SU-DHL-6 (cell line): ENCODE results near the gene MAP7.

Source experiments
- H2AFZ ChIP-seq: fragments of 200-600 bp; sonication (generic); 2 replicates; pipeline ENCODE4 v1.6.1; 2014; ENCODE audit warnings: low read depth, mild to moderate bottlenecking, moderate library complexity, mixed read lengths, antibody characterized with exemption, low read length; ENCODE audit not compliant: severe bottlenecking
- H3F3A ChIP-seq: fragments of 200-600 bp; shearing (Covaris generic); 2 replicates; pipeline ENCODE4 v1.6.0; 2016; ENCODE audit warnings: antibody characterized with exemption, mild to moderate bottlenecking; ENCODE audit not compliant: insufficient read depth
- H3K27ac ChIP-seq: fragments of 200-600 bp; sonication (generic); 2 replicates; pipeline ENCODE4 v1.5.1; 2016; ENCODE audit warnings: low read depth, mild to moderate bottlenecking, low read length, moderate library complexity, mixed read lengths
- H3K27me3 ChIP-seq: fragments of 200-600 bp; sonication (generic), shearing (Covaris generic); 2 replicates; pipeline ENCODE4 v1.6.0; 2014; ENCODE audit warnings: mild to moderate bottlenecking, low read length
- H3K36me3 ChIP-seq: fragments of 200-600 bp; sonication (generic); 2 replicates; pipeline ENCODE4 v1.6.1; 2014; ENCODE audit warnings: mild to moderate bottlenecking, low read length, mixed read lengths
- H3K4me2 ChIP-seq: fragments of 300-600, 200-600 bp; shearing (Covaris generic), sonication (generic); 2 replicates; pipeline ENCODE4 v1.6.0; 2014; ENCODE audit warnings: low read length, low read depth, mild to moderate bottlenecking; ENCODE audit not compliant: poor library complexity, severe bottlenecking
- H3K4me3 ChIP-seq: fragments of 200-600 bp; sonication (generic); 2 replicates; pipeline ENCODE4 v1.5.1; 2014; ENCODE audit warnings: antibody characterized with exemption, low read length, mild to moderate bottlenecking, mixed read lengths; ENCODE audit not compliant: insufficient read depth, poor library complexity, severe bottlenecking
- H3K79me2 ChIP-seq: fragments of 200-600 bp; sonication (generic); 2 replicates; pipeline ENCODE4 v1.6.1; 2014; ENCODE audit warnings: mild to moderate bottlenecking, low read length, moderate library complexity; ENCODE audit not compliant: insufficient read depth
- H3K9ac ChIP-seq: fragments of 200-600 bp; sonication (generic); 2 replicates; pipeline ENCODE4 v1.7.0; 2014; ENCODE audit warnings: mild to moderate bottlenecking, low read length
- H3K9me2 ChIP-seq: fragments of 200-600 bp; sonication (generic); replicated peaks from 2 replicates; pipeline ENCODE4 v1.6.1; 2014; ENCODE audit warnings: low read length; ENCODE audit not compliant: insufficient read depth
- H3K9me3 ChIP-seq: fragments of 200-600 bp; sonication (generic); 2 replicates; pipeline ENCODE4 v1.6.1; 2014; ENCODE audit warnings: low read length, mixed read lengths; ENCODE audit not compliant: insufficient read depth
- H4K20me1 ChIP-seq: fragments of 200-600 bp; sonication (generic); 2 replicates; pipeline ENCODE4 v1.6.1; 2014; ENCODE audit warnings: low read depth, mild to moderate bottlenecking, antibody characterized with exemption, low read length, moderate library complexity, mixed read lengths
- CTCF ChIP-seq: fragments of 200-600 bp; sonication (generic); IDR thresholded peaks from one replicate; pipeline ENCODE4 v1.5.1; 2017; ENCODE audit warnings: antibody characterized with exemption, mild to moderate bottlenecking, low read length, moderate library complexity; ENCODE audit not compliant: insufficient read depth, poor library complexity, severe bottlenecking
- EZH2phosphoT487 ChIP-seq: fragments of 200-600 bp; sonication (generic), shearing (Covaris generic); conservative IDR thresholded peaks from 2 replicates; pipeline ENCODE4 v1.6.1; 2018; ENCODE audit warnings: mild to moderate bottlenecking, antibody characterized with exemption, low read length, moderate library complexity, mixed read lengths

The MAP7 gene

GRCh38 chr6:136474241-136474640, 76.0 kb downstream of the MAP7 start:
- Histone ChIP-seq H3F3A (no peaks in the 10 kb centered on the region), H3K9me3 (no peaks in the 10 kb centered on the region), H3K4me3 (no peak overlapping the region), H4K20me1 (no peaks in the 10 kb centered on the region), H3K79me2 (no peaks in the 10 kb centered on the region), H3K27ac (no peak overlapping the region), H2AFZ (no peak overlapping the region), H3K36me3 (no peaks in the 10 kb centered on the region), H3K9ac (no peak overlapping the region), H3K4me2 (no peak overlapping the region), H3K27me3 (no peaks in the 10 kb centered on the region), H3K9me2 (no peaks in the 10 kb centered on the region)
- TF ChIP-seq CTCF (no peak), EZH2phosphoT487 (no peak)

GRCh38 chr6:136471922-136472321, 78.3 kb downstream of the MAP7 start:
- no peak overlapping the region for H3K9ac ChIP-seq
- no peak for TF ChIP-seq EZH2phosphoT487
- no peak for TF ChIP-seq CTCF
- H3F3A ChIP-seq = no peaks in the 10 kb centered on the region
- H3K9me3 ChIP-seq = no peaks in the 10 kb centered on the region
- H3K9me2 ChIP-seq = no peaks in the 10 kb centered on the region
- H3K27me3 ChIP-seq = no peaks in the 10 kb centered on the region
- H2AFZ ChIP-seq = no peak overlapping the region
- H3K79me2 ChIP-seq = no peaks in the 10 kb centered on the region
- no peak overlapping the region for H3K27ac ChIP-seq
- no peaks in the 10 kb centered on the region for H3K36me3 ChIP-seq
- H3K4me3 ChIP-seq = no peak overlapping the region
- H4K20me1 ChIP-seq = no peaks in the 10 kb centered on the region
- H3K4me2 ChIP-seq = no peak overlapping the region

GRCh38 chr6:136471372-136471771, 78.8 kb downstream of the MAP7 start:
- Histone ChIP-seq H3K36me3 (no peaks in the 10 kb centered on the region), H3K27ac (no peak overlapping the region), H3K4me2 (no peak overlapping the region), H3K9ac (no peak overlapping the region), H3K9me2 (no peaks in the 10 kb centered on the region), H3K9me3 (no peaks in the 10 kb centered on the region), H3K27me3 (no peaks in the 10 kb centered on the region), H3F3A (no peaks in the 10 kb centered on the region), H4K20me1 (no peaks in the 10 kb centered on the region), H3K79me2 (no peaks in the 10 kb centered on the region), H3K4me3 (no peak overlapping the region), H2AFZ (no peak overlapping the region)
- no peak for TF ChIP-seq CTCF
- no peak for TF ChIP-seq EZH2phosphoT487
